Bronchial epithelial cell (primary cell): Measurements from ENCODE around the gene RECQL5. TPM values are rescaled to one million over a fixed set of nuclear protein-coding genes. Genes with fewer than 3 reads are reported as not detected.
"Not testable (repeated sequence)": the region's sequence is repeated elsewhere in the genome, so short reads cannot be mapped to it uniquely, and the experiment has no call there.

Experiments
- DNase-seq: peaks from one replicate; pipeline ENCODE4 v3.0.0-alpha.2; 2010; ENCODE audit warnings: low read depth
- FAIRE-seq: peaks from 2 replicates; lab custom pipeline; 2011; peaks lifted over from hg19 to GRCh38; lab: Jason Lieb, UNC
- H3K27me3 ChIP-seq: 2 replicates; pipeline ENCODE4 v1.5.1; 2011; ENCODE audit warnings: low read length; ENCODE audit not compliant: control insufficient read depth, insufficient read depth
- H3K36me3 ChIP-seq: 2 replicates; pipeline ENCODE4 v1.5.1; 2011; ENCODE audit warnings: low read length; ENCODE audit not compliant: control insufficient read depth, insufficient read depth
- H3K4me3 ChIP-seq: 2 replicates; pipeline ENCODE4 v1.5.1; 2011; ENCODE audit warnings: mild to moderate bottlenecking, low read depth, low read length, control low read depth
- CTCF ChIP-seq: IDR thresholded peaks from 2 replicates; pipeline ENCODE4 v1.5.1; 2011; ENCODE audit warnings: mild to moderate bottlenecking, moderate library complexity, low read length, control low read depth, inconsistent platforms; ENCODE audit not compliant: insufficient read depth, severe bottlenecking
- total RNA-seq: library from RNA; depleted of rRNA; stranded (reverse); fragments of >200 nt; gene quantifications from 2 replicates; pipeline ENCODE4 v1.2.1, GENCODE V29; 2014

Gene RECQL5
- total RNA-seq, 1 donor from 2014 or later: 11.6 TPM

GRCh38 chr17:75640556-75641119 lies 26.3 kb downstream of the RECQL5 start:
- Histone ChIP-seq H3K36me3 (peaks cover 1% of the 10 kb centered on the region), H3K4me3 (no peak overlapping the region), H3K27me3 (no peaks in the 10 kb centered on the region)
- no peak for FAIRE-seq
- no peak for DNase-seq
- TF ChIP-seq CTCF: no peak

GRCh38 chr17:75639771-75640555 lies 27.0 kb downstream of the RECQL5 start:
- FAIRE-seq (no peak), DNase-seq (peak; percentile 37)
- H3K4me3 ChIP-seq: no peak overlapping the region
- H3K36me3 ChIP-seq: peaks cover 1% of the 10 kb centered on the region
- peak; percentile 51 for TF ChIP-seq CTCF
- H3K27me3 ChIP-seq: no peaks in the 10 kb centered on the region

- no peak for FAIRE-seq
- TF ChIP-seq CTCF: no peak
- no peak overlapping the region for H3K4me3 ChIP-seq
- peaks cover 1% of the 10 kb centered on the region for H3K36me3 ChIP-seq
- no peak for DNase-seq
- H3K27me3 ChIP-seq: no peaks in the 10 kb centered on the region
Observed at GRCh38 chr17:75639327-75639726, 27.6 kb downstream of the RECQL5 start.

GRCh38 chr17:75638893-75639292 lies 28.1 kb downstream of the RECQL5 start:
- no peak for TF ChIP-seq CTCF
- Histone ChIP-seq H3K27me3 (no peaks in the 10 kb centered on the region), H3K4me3 (no peak overlapping the region), H3K36me3 (peaks cover 1% of the 10 kb centered on the region)
- no peak for DNase-seq
- FAIRE-seq: peak; percentile 7

- not testable (repeated sequence) for H3K4me3 ChIP-seq, H3K27me3 ChIP-seq, H3K36me3 ChIP-seq, DNase-seq, FAIRE-seq
Observed at GRCh38 chr17:75638039-75638438, 28.9 kb downstream of the RECQL5 start.

GRCh38 chr17:75637551-75637950 lies 29.4 kb downstream of the RECQL5 start:
- Histone ChIP-seq H3K4me3 (no peak overlapping the region), H3K27me3 (no peaks in the 10 kb centered on the region), H3K36me3 (peaks cover 1% of the 10 kb centered on the region)
- FAIRE-seq: no peak
- TF ChIP-seq CTCF: no peak
- no peak for DNase-seq
